K562 (cell line): Measurements from ENCODE around the gene ARSI. TPM values are rescaled to one million over a fixed set of nuclear protein-coding genes. Genes with fewer than 3 reads are reported as not detected.
"Not testable (repeated sequence)": the region's sequence is repeated elsewhere in the genome, so short reads cannot be mapped to it uniquely, and the experiment has no call there.

Source experiments
- ATAC-seq: fragments of 200-7000 bp; cut with Tn5 transposase; 3 replicates; pipeline ENCODE4 v1.9.1; 2020; ENCODE audit warnings: moderate library complexity
- BruUV-seq: library from RNA; stranded (reverse); fragments of 400-500 nt; replicated peaks from 2 replicates; lab custom pipeline; 2021; lab: Mats Ljungman, UMichigan
- CTCF ChIA-PET: fragments of 300-600 bp; formaldehyde crosslinking; extraction: SDS; loops from one replicate; lab custom pipeline; 2021; ENCODE audit warnings: low intra/inter-chr PET ratio; lab: Yijun Ruan, JAX
- POLR2A ChIA-PET: fragments of 300-600, 350-650 bp; sonication (Branson Sonifier 250); formaldehyde crosslinking; extraction: SDS; loops from one replicate; lab custom pipeline; 2021; ENCODE audit warnings: antibody characterized with exemption, inconsistent platforms; lab: Yijun Ruan, JAX
- DNase-seq, 4 experiments: peaks; one replicate each; pipeline versions ENCODE4 v3.0.0 to v3.0.0-alpha.2; 2011 to 2018; ENCODE audit warnings: low spot score in 3 of 4, mixed read lengths in 3 of 4; ENCODE audit errors: extremely low read depth in 1 of 4
- FAIRE-seq: peaks from 2 replicates; lab custom pipeline; 2011; peaks lifted over from hg19 to GRCh38; lab: Jason Lieb, UNC
- H2AFZ ChIP-seq: 2 replicates; pipeline ENCODE4 v1.6.0; 2011; ENCODE audit warnings: low read depth, low read length, control low read depth, inconsistent platforms
- H3K27ac ChIP-seq: fragments of 200-600 bp; 3 replicates; pipeline ENCODE4 v1.8.0; 2011; ENCODE audit warnings: low read depth, mild to moderate bottlenecking, control low read depth, inconsistent platforms, low read length, moderate library complexity, mixed read lengths; ENCODE audit errors: extremely low read depth
- H3K27me3 ChIP-seq, 2 experiments: fragments of 300-600 bp in 1 of 2; 2 replicates in 1 of 2; 3 replicates in 1 of 2; pipeline versions ENCODE4 v1.6.0 to v1.8.0; 2011; ENCODE audit warnings: inconsistent platforms in 2 of 2, low read length in 2 of 2, mild to moderate bottlenecking in 1 of 2, mixed read lengths in 1 of 2, moderate library complexity in 1 of 2; ENCODE audit not compliant: control insufficient read depth in 2 of 2, insufficient read depth in 2 of 2
- H3K36me3 ChIP-seq: fragments of 300-600 bp; 3 replicates; pipeline ENCODE4 v1.8.0; 2011; ENCODE audit warnings: mild to moderate bottlenecking, low read length, inconsistent platforms; ENCODE audit not compliant: control insufficient read depth, insufficient read depth
- H3K4me1 ChIP-seq, 2 experiments: fragments of 200-600 bp in 1 of 2; replicated peaks in 1 of 2; 2 replicates in 1 of 2; 3 replicates in 1 of 2; pipeline versions ENCODE4 v1.5.1 to v1.8.0; 2011; ENCODE audit warnings: inconsistent platforms in 2 of 2, low read length in 2 of 2, mild to moderate bottlenecking in 1 of 2, mixed read lengths in 1 of 2, moderate library complexity in 1 of 2; ENCODE audit not compliant: control insufficient read depth in 2 of 2, insufficient read depth in 2 of 2
- H3K4me2 ChIP-seq: 2 replicates; pipeline ENCODE4 v1.6.1; 2011; ENCODE audit warnings: low read length, control low read depth, inconsistent platforms, mixed read lengths; ENCODE audit not compliant: insufficient read depth
- H3K4me3 ChIP-seq: fragments of 200-600 bp; sonication (generic), shearing (Covaris generic); 2 replicates; pipeline ENCODE4 v1.5.1; 2016; ENCODE audit warnings: control low read depth, inconsistent platforms
- H3K79me2 ChIP-seq: fragments of 200-600 bp; 3 replicates; pipeline ENCODE4 v1.8.0; 2011; ENCODE audit warnings: low read length, inconsistent platforms; ENCODE audit not compliant: control insufficient read depth, insufficient read depth
- H3K9ac ChIP-seq, 2 experiments: 2 replicates each; pipeline versions ENCODE4 v1.6.0 to v1.6.1; 2011; ENCODE audit warnings: low read depth in 2 of 2, low read length in 2 of 2, control low read depth in 1 of 2, inconsistent platforms in 1 of 2, mild to moderate bottlenecking in 1 of 2, mixed read lengths in 1 of 2; ENCODE audit not compliant: insufficient read depth in 1 of 2
- H3K9me1 ChIP-seq: one replicate; pipeline ENCODE4 v1.6.0; 2011; ENCODE audit warnings: inconsistent platforms, mild to moderate bottlenecking, low read length, moderate library complexity; ENCODE audit not compliant: control insufficient read depth, insufficient read depth
- H3K9me3 ChIP-seq: replicated peaks from 2 replicates; pipeline ENCODE4 v1.5.1; 2011; ENCODE audit warnings: low read depth, low read length, inconsistent platforms; ENCODE audit not compliant: control insufficient read depth, insufficient read depth
- H4K20me1 ChIP-seq: replicated peaks from 2 replicates; pipeline ENCODE4 v1.6.1; 2011; ENCODE audit warnings: low read length, inconsistent platforms, mixed read lengths; ENCODE audit not compliant: control insufficient read depth, insufficient read depth
- BCOR ChIP-seq: fragments of 450-650 bp; IDR thresholded peaks from 2 replicates; pipeline ENCODE4 v1.6.1; 2016
- CBFA2T3 ChIP-seq: fragments of 450-650 bp; IDR thresholded peaks from 2 replicates; pipeline ENCODE4 v1.6.1; 2017
- TCF3 ChIP-seq: sonication (generic); formaldehyde crosslinking; IDR thresholded peaks from 2 replicates; pipeline ENCODE4 v1.4.0; 2020; ENCODE audit warnings: mild to moderate bottlenecking, missing genetic modification reagents
- ZFP91 ChIP-seq: sonication (generic); formaldehyde crosslinking; IDR thresholded peaks from 2 replicates; pipeline ENCODE4 v1.8.0; 2022; ENCODE audit warnings: mild to moderate bottlenecking, missing genetic modification reagents
- ZNF146 ChIP-seq: IDR thresholded peaks from one replicate; pipeline ENCODE4 v1.6.1; 2018; ENCODE audit warnings: missing compliant biosample characterization; ENCODE audit not compliant: unreplicated experiment
- WGBS: fragments of 100-300 bp; shearing (Covaris generic); methylation state at CpG from one replicate; pipeline ENCODE4 v1.1.6; 2016; ENCODE audit warnings: low coverage, mixed read lengths; ENCODE audit not compliant: insufficient coverage; ENCODE audit errors: missing lambda C conversion rate; 5-methylcytosine and 5-hydroxymethylcytosine counted together
- in situ Hi-C: fragments of 300-500 bp; cut with MboI; formaldehyde crosslinking; loops from 4 replicates; pipeline ENCODE4 v1.15.0; 2018; ENCODE audit warnings: inconsistent platforms, mixed read lengths
- intact Hi-C: fragments of 100-400 bp; cut with micrococcal nuclease; formaldehyde crosslinking; loops from 2 replicates; pipeline ENCODE4 v1.14.2; 2022
- polyA plus RNA-seq, 8 experiments: library from polyadenylated mRNA; depleted of rRNA in 4 of 8; stranded (reverse) in 5 of 8; unstranded in 3 of 8; fragments of >200 nt; fragmentation: Nextera tagmentation in 2 of 8; fragmentation: Illumina TruSeq in 1 of 8; extraction: Ambion mirVana in 2 of 8; extraction: Trizol in 1 of 8; gene quantifications; 2 replicates each; pipeline versions ENCODE4 v1.2.1 to v1.2.3, GENCODE V29; 2011 to 2014; ENCODE audit warnings: inconsistent platforms in 1 of 8, missing spikeins in 1 of 8
- total RNA-seq, 7 experiments: library from RNA; depleted of rRNA in 6 of 7; stranded (reverse); fragments of >200 nt in 6 of 7; fragmentation: Illumina TruSeq in 2 of 7; extraction: Trizol in 2 of 7; gene quantifications; 2 replicates each; pipeline versions ENCODE4 v1.2.1 to v1.2.3, GENCODE V29; 2011 to 2021; ENCODE audit warnings: low replicate concordance in 1 of 7

ARSI gene
- total and polyA plus RNA-seq, 9 of the 15 experiments (the other 6 are each of a cell fraction or from before 2014, with no cell fraction given), result 0.04 to 0.07 TPM; not detected in 7

GRCh38 chr5:150248946-150249345 lies 53.8 kb downstream of the ARSI start:
- intact Hi-C loops, result no loop called here
- peak; percentile 46 to 49 (median 46) for DNase-seq
- CTCF ChIA-PET, result no interaction called here
- BruUV-seq, result no TSS peak
- TF ChIP-seq ZFP91 (CRISPR knock-in tag), result no peak
- TF ChIP-seq TCF3, result peak; percentile 42; the same call in 1 of the 2 replicates
- TF ChIP-seq CBFA2T3, result peak; percentile 37
- TF ChIP-seq, all 486 proteins: peak for 2
- peak overlapping the region in 1 of 2 experiments; percentile 80; a peak in 1 of 4 replicates for H3K9ac ChIP-seq
- H3K4me2 ChIP-seq, result no peak overlapping the region
- H2AFZ ChIP-seq, result no peak overlapping the region
- WGBS, result 10% methylated on average over 3 of the region's 3 CpGs
- POLR2A ChIA-PET, result interaction anchor here (0.5 to 0.6 kb wide), 4 partner anchors 17 to 192 kb away, joined by 3 to 7 read pairs (median 4); partner anchors contain the start of gene PDGFRB
- H3K4me3 ChIP-seq, result no peak overlapping the region
- in situ Hi-C loops, result no loop called here
- peaks cover 22 to 23% of the 10 kb centered on the region in 2 experiments for H3K4me1 ChIP-seq
- H3K36me3 ChIP-seq, result no peaks in the 10 kb centered on the region
- no peaks in the 10 kb centered on the region for H3K9me1 ChIP-seq
- peaks cover 5 to 46% of the 10 kb centered on the region in 2 experiments; a peak in 4 of 5 replicates for H3K27me3 ChIP-seq
- no peaks in the 10 kb centered on the region for H3K79me2 ChIP-seq
- no peak overlapping the region for H3K27ac ChIP-seq
- peaks cover 9% of the 10 kb centered on the region; the same call in 1 of the 2 replicates for H4K20me1 ChIP-seq
- FAIRE-seq, result no peak
- H3K9me3 ChIP-seq, result no peaks in the 10 kb centered on the region
- no peak for ATAC-seq

GRCh38 chr5:150248493-150248892 lies 54.2 kb downstream of the ARSI start:
- H2AFZ ChIP-seq, CTCF ChIA-PET, H3K9me3 ChIP-seq, H3K4me2 ChIP-seq, H3K27ac ChIP-seq, H3K9me1 ChIP-seq, H3K36me3 ChIP-seq, DNase-seq, BruUV-seq, H3K4me3 ChIP-seq, H3K9ac ChIP-seq, H4K20me1 ChIP-seq, H3K79me2 ChIP-seq, FAIRE-seq, in situ Hi-C loops, ATAC-seq, intact Hi-C loops: not testable (repeated sequence)
- WGBS, result 39% methylated on average over 5 of the region's 6 CpGs
- TF ChIP-seq ZNF146 (CRISPR knock-in tag) (peak; percentile 77), BCOR (peak; percentile 39; the same call in 1 of the 2 replicates)
- POLR2A ChIA-PET, result interaction anchor here (0.5 kb wide), 1 partner anchor 93 kb away, joined by 3 read pairs; the partner anchor contains the start of gene PDGFRB
- Histone ChIP-seq H3K4me1 (peaks cover 22 to 23% of the 10 kb centered on the region in 2 experiments), H3K27me3 (peaks cover 7 to 42% of the 10 kb centered on the region in 2 experiments; a peak in 4 of 5 replicates)
